ENCODE data around the gene ACTG2.

DNA sequence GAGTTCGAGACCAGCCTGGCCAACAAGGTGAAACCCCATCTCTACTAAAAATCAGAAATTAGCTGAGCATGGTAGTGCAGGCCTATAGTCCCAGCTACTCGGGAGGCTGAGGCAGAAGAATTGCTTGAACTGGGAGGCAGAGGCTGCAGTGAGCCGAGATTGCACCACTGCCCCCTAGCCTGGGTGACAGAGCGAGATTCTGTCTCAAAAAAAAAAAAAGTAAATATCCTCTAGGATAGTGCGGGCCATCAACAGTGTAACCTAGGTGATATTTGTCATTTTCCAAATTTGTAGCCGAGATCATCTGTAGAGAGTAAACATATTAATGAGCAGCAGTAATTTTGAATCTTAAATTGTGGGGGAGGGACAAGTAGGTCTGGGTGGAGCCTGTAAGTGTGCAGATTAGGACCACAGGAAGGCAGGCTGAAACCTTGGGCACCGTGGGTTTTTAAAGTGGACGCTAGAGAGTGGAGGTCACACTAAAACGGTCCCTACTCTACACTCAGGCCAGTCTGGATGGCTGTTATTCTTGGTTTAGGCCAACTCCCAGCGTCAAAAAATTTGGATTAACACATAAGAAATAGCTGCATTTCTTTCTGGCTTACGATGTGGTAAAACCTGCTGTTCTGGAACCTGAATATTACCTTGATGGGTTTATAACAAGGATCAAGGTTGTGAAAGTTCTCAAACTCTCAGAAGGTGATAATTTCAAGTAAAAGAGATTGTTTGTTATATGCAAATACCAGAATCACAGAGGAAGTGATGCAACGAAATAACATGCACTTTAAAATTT lies 69.2 kb downstream of the ACTG2 start:
- TF ChIP-seq TCF7L2 (IDR thresholded peaks at IDR 0.05; ENCODE audit: low read depth, low read length) (no peak), POLR2AphosphoS5 (IDR thresholded peaks at IDR 0.05; ENCODE audit: low read depth, low read length) (no peak)
- TF ChIP-seq, protein P1, sequence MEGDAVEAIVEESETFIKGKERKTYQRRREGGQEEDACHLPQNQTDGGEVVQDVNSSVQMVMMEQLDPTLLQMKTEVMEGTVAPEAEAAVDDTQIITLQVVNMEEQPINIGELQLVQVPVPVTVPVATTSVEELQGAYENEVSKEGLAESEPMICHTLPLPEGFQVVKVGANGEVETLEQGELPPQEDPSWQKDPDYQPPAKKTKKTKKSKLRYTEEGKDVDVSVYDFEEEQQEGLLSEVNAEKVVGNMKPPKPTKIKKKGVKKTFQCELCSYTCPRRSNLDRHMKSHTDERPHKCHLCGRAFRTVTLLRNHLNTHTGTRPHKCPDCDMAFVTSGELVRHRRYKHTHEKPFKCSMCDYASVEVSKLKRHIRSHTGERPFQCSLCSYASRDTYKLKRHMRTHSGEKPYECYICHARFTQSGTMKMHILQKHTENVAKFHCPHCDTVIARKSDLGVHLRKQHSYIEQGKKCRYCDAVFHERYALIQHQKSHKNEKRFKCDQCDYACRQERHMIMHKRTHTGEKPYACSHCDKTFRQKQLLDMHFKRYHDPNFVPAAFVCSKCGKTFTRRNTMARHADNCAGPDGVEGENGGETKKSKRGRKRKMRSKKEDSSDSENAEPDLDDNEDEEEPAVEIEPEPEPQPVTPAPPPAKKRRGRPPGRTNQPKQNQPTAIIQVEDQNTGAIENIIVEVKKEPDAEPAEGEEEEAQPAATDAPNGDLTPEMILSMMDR (IDR thresholded peaks at IDR 0.05): no peak

Data from Panc1 (cell line).